ENCODE results near the gene F5.
"Not testable (repeated sequence)": the region's sequence is repeated elsewhere in the genome, so short reads cannot be mapped to it uniquely, and the experiment has no call there.

The F5 gene

GRCh38 chr1:169507413-169507812 lies 78.9 kb downstream of the F5 start:
- no peak for TF ChIP-seq CTCF (conservative IDR thresholded peaks at IDR 0.05; ENCODE audit: low read depth, low read length)
- no peaks in the 10 kb centered on the region for H4K20me1 ChIP-seq (ENCODE audit: insufficient read depth)
- H3K36me3 ChIP-seq (ENCODE audit: insufficient read depth), result no peaks in the 10 kb centered on the region
- H3K27me3 ChIP-seq (ENCODE audit: insufficient read depth, low read depth), result no peaks in the 10 kb centered on the region
- H2AFZ ChIP-seq (ENCODE audit: low read depth), result no peak overlapping the region
- H3K4me3 ChIP-seq (IDR thresholded peaks at IDR 0.05; ENCODE audit: insufficient read depth, low read depth, low read length), result no peak overlapping the region
- no peak overlapping the region for H3K4me2 ChIP-seq
- no peaks in the 10 kb centered on the region for H3K4me1 ChIP-seq (ENCODE audit: low read depth, poor library complexity, severe bottlenecking)
- no peaks in the 10 kb centered on the region for H3K79me2 ChIP-seq (ENCODE audit: insufficient read depth, low read depth)
- H3K9ac ChIP-seq, result no peak overlapping the region
- no peak overlapping the region for H3K27ac ChIP-seq

- not testable (repeated sequence) for H3K36me3 ChIP-seq (ENCODE audit: insufficient read depth); H3K27ac ChIP-seq; H3K4me2 ChIP-seq; H3K79me2 ChIP-seq (ENCODE audit: insufficient read depth, low read depth); H3K27me3 ChIP-seq (ENCODE audit: insufficient read depth, low read depth); H4K20me1 ChIP-seq (ENCODE audit: insufficient read depth); H2AFZ ChIP-seq (ENCODE audit: low read depth); H3K9ac ChIP-seq; H3K4me3 ChIP-seq (IDR thresholded peaks at IDR 0.05; ENCODE audit: insufficient read depth, low read depth, low read length); H3K4me1 ChIP-seq (ENCODE audit: low read depth, poor library complexity, severe bottlenecking)
Measured at GRCh38 chr1:169503601-169504000, 82.7 kb downstream of the F5 start.

GRCh38 chr1:169499807-169500206 lies 86.5 kb downstream of the F5 start:
- no peaks in the 10 kb centered on the region for H3K79me2 ChIP-seq (ENCODE audit: insufficient read depth, low read depth)
- H3K4me1 ChIP-seq (ENCODE audit: low read depth, poor library complexity, severe bottlenecking), result no peaks in the 10 kb centered on the region
- no peak overlapping the region for H2AFZ ChIP-seq (ENCODE audit: low read depth)
- no peaks in the 10 kb centered on the region for H3K27me3 ChIP-seq (ENCODE audit: insufficient read depth, low read depth)
- no peaks in the 10 kb centered on the region for H3K36me3 ChIP-seq (ENCODE audit: insufficient read depth)
- H3K4me3 ChIP-seq (IDR thresholded peaks at IDR 0.05; ENCODE audit: insufficient read depth, low read depth, low read length), result no peak overlapping the region
- H3K9ac ChIP-seq, result no peak overlapping the region
- no peak overlapping the region for H3K27ac ChIP-seq
- TF ChIP-seq CTCF (conservative IDR thresholded peaks at IDR 0.05; ENCODE audit: low read depth, low read length), result no peak
- no peak overlapping the region for H3K4me2 ChIP-seq
- H4K20me1 ChIP-seq (ENCODE audit: insufficient read depth), result no peaks in the 10 kb centered on the region

GRCh38 chr1:169497317-169497716 lies 89.0 kb downstream of the F5 start:
- Histone ChIP-seq H3K4me3 (IDR thresholded peaks at IDR 0.05; ENCODE audit: insufficient read depth, low read depth, low read length) (no peak overlapping the region), H3K36me3 (ENCODE audit: insufficient read depth) (no peaks in the 10 kb centered on the region)

GRCh38 chr1:169495916-169496315 lies 90.4 kb downstream of the F5 start:
- H3K27me3 ChIP-seq (ENCODE audit: insufficient read depth, low read depth), result no peaks in the 10 kb centered on the region
- no peaks in the 10 kb centered on the region for H3K36me3 ChIP-seq (ENCODE audit: insufficient read depth)
- no peaks in the 10 kb centered on the region for H3K79me2 ChIP-seq (ENCODE audit: insufficient read depth, low read depth)
- no peak for TF ChIP-seq CTCF (conservative IDR thresholded peaks at IDR 0.05; ENCODE audit: low read depth, low read length)
- no peaks in the 10 kb centered on the region for H4K20me1 ChIP-seq (ENCODE audit: insufficient read depth)
- no peak overlapping the region for H3K9ac ChIP-seq
- H3K27ac ChIP-seq, result no peak overlapping the region
- no peak overlapping the region for H3K4me3 ChIP-seq (IDR thresholded peaks at IDR 0.05; ENCODE audit: insufficient read depth, low read depth, low read length)
- H2AFZ ChIP-seq (ENCODE audit: low read depth), result no peak overlapping the region
- no peak overlapping the region for H3K4me2 ChIP-seq
- H3K4me1 ChIP-seq (ENCODE audit: low read depth, poor library complexity, severe bottlenecking), result no peaks in the 10 kb centered on the region

More at GRCh38 chr1:169497317-169497716, 89.0 kb downstream of the F5 start:
- no peak overlapping the region for H3K9ac ChIP-seq
- no peaks in the 10 kb centered on the region for H3K79me2 ChIP-seq (ENCODE audit: insufficient read depth, low read depth)
- no peak overlapping the region for H3K4me2 ChIP-seq
- H3K27me3 ChIP-seq (ENCODE audit: insufficient read depth, low read depth), result no peaks in the 10 kb centered on the region
- no peak overlapping the region for H3K27ac ChIP-seq
- no peak for TF ChIP-seq CTCF (conservative IDR thresholded peaks at IDR 0.05; ENCODE audit: low read depth, low read length)
- H4K20me1 ChIP-seq (ENCODE audit: insufficient read depth), result no peaks in the 10 kb centered on the region
- H2AFZ ChIP-seq (ENCODE audit: low read depth), result no peak overlapping the region
- H3K4me1 ChIP-seq (ENCODE audit: low read depth, poor library complexity, severe bottlenecking), result no peaks in the 10 kb centered on the region
